OCI-LY7 (cell line): ENCODE results near the gene AURKAIP1. TPM values are rescaled to one million over a fixed set of nuclear protein-coding genes. Genes with fewer than 3 reads are reported as not detected.

ENCODE experiments used
- BruUV-seq: library from RNA; stranded (reverse); fragments of 400-500 nt; replicated peaks from 2 replicates; lab custom pipeline; 2021; lab: Mats Ljungman, UMichigan
- CTCF ChIA-PET: fragments of 300-600 bp; sonication (Branson Sonifier 250); formaldehyde crosslinking; loops from one replicate; lab custom pipeline; 2022; ENCODE audit warnings: antibody characterized with exemption; ENCODE audit not compliant: unreplicated experiment; lab: Charles Lee
- POLR2A ChIA-PET: fragments of 300-600 bp; sonication (Branson Sonifier 250); formaldehyde crosslinking; loops from one replicate; lab custom pipeline; 2022; ENCODE audit warnings: antibody characterized with exemption; lab: Charles Lee
- DNase-seq: peaks from one replicate; pipeline ENCODE4 v3.0.0-alpha.2; 2015; ENCODE audit warnings: low spot score
- H2AFZ ChIP-seq: fragments of 200-600 bp; sonication (generic), shearing (Covaris generic); 2 replicates; pipeline ENCODE4 v1.6.1; 2014; ENCODE audit warnings: mild to moderate bottlenecking, antibody characterized with exemption, low read length, moderate library complexity
- H3K27ac ChIP-seq: fragments of 200-600 bp; sonication (generic); 2 replicates; pipeline ENCODE4 v1.5.1; 2014; ENCODE audit warnings: mixed run types, low read depth, mild to moderate bottlenecking, moderate library complexity, low read length, inconsistent platforms; ENCODE audit not compliant: poor library complexity, severe bottlenecking
- H3K36me3 ChIP-seq: fragments of 200-600 bp; sonication (generic); 2 replicates; pipeline ENCODE4 v1.6.1; 2014; ENCODE audit warnings: mild to moderate bottlenecking, antibody characterized with exemption, low read length, moderate library complexity, mixed read lengths; ENCODE audit not compliant: insufficient read depth
- H3K4me1 ChIP-seq: fragments of 200-600 bp; sonication (generic); 2 replicates; pipeline ENCODE4 v1.5.1; 2014; ENCODE audit warnings: mild to moderate bottlenecking, low read length; ENCODE audit not compliant: insufficient read depth, poor library complexity, severe bottlenecking
- H3K4me2 ChIP-seq: fragments of 200-600 bp; sonication (generic); 2 replicates; pipeline ENCODE4 v1.6.1; 2014; ENCODE audit warnings: mild to moderate bottlenecking, low read length
- H3K4me3 ChIP-seq: fragments of 200-600 bp; sonication (generic); 2 replicates; pipeline ENCODE4 v1.5.1; 2014; ENCODE audit warnings: mild to moderate bottlenecking, low read depth, low read length; ENCODE audit not compliant: poor library complexity, severe bottlenecking
- H3K79me2 ChIP-seq: fragments of 200-600 bp; sonication (generic); 2 replicates; pipeline ENCODE4 v1.6.1; 2016; ENCODE audit warnings: low read depth, mild to moderate bottlenecking, low read length, moderate library complexity, mixed read lengths; ENCODE audit not compliant: insufficient read depth
- H3K9me2 ChIP-seq: fragments of 200-600 bp; sonication (generic); 2 replicates; pipeline ENCODE4 v1.6.1; 2016; ENCODE audit warnings: mild to moderate bottlenecking, low read length, mixed read lengths; ENCODE audit not compliant: insufficient read depth
- H3K9me3 ChIP-seq: fragments of 200-600 bp; sonication (generic); 2 replicates; pipeline ENCODE4 v1.6.1; 2014; ENCODE audit warnings: mild to moderate bottlenecking, mixed run types, low read length, mixed read lengths
- H4K20me1 ChIP-seq: fragments of 200-600 bp; sonication (generic); 2 replicates; pipeline ENCODE4 v1.6.1; 2014; ENCODE audit warnings: mild to moderate bottlenecking, antibody characterized with exemption, low read length, moderate library complexity, mixed read lengths; ENCODE audit not compliant: insufficient read depth
- CTCF ChIP-seq: fragments of 200-600 bp; sonication (generic); conservative IDR thresholded peaks from 2 replicates; pipeline ENCODE4 v1.5.1; 2014; ENCODE audit warnings: mild to moderate bottlenecking, antibody characterized with exemption, low read length, moderate library complexity, mixed read lengths
- EZH2phosphoT487 ChIP-seq: fragments of 200-600 bp; sonication (generic); IDR thresholded peaks from 2 replicates; pipeline ENCODE4 v1.6.1; 2018; ENCODE audit warnings: low read depth, borderline replicate concordance, mild to moderate bottlenecking, mixed run types, antibody characterized with exemption, low read length, moderate library complexity, mixed read lengths
- intact Hi-C: fragments of 100-400 bp; cut with micrococcal nuclease; formaldehyde crosslinking; loops from one replicate; pipeline ENCODE4 v1.10.0; 2022; ENCODE audit not compliant: unreplicated experiment
- total RNA-seq, 2 experiments: library from RNA; depleted of rRNA in 1 of 2; stranded (reverse); fragments of >200 nt in 1 of 2; shearing (Covaris generic) in 1 of 2; gene quantifications; 2 replicates each; pipeline ENCODE4 v1.2.3, GENCODE V29; 2014 to 2022

Gene AURKAIP1
- total RNA-seq, 2 experiments from 2014 or later = 163 to 172 TPM

DNA sequence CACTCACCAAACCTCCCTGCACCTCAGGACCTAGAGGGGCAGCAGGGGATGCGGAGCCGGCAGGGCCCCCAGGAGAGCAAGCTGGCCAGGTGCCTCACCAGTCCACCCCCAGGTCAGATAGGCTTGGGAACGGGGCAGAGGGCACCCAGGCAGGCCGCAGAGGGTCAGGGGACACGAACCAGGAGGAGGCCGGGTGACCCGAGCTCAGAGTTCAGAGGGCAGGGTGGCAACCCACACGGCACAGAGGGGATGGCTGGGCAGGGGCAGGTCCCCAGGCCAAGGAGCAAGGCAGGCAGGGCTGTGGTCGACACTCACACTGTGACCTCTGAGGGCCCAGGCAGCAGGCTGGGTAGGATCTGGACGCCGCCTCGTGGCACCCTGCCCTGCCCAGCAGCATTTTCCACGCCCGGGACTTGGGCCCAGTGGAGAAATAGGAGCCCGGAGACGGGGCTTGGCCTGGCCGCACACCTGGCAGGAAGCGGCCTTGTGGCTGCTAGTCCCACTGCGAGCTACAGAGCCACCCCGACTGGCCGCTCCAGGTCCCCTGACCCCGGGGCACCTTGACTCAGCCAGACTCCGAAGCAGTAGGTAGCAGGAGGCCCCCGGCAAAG is 31.1 kb downstream of the AURKAIP1 start:
- no TSS peak for BruUV-seq
- Histone ChIP-seq H3K4me2 (no peak overlapping the region), H2AFZ (no peak overlapping the region), H3K27ac (no peak overlapping the region), H3K4me1 (peaks cover 10% of the 10 kb centered on the region), H3K9me3 (no peaks in the 10 kb centered on the region), H3K9me2 (no peaks in the 10 kb centered on the region), H3K36me3 (peaks cover 10% of the 10 kb centered on the region), H3K4me3 (no peak overlapping the region), H3K79me2 (no peaks in the 10 kb centered on the region), H4K20me1 (no peaks in the 10 kb centered on the region; the same call in 1 of the 2 replicates)
- intact Hi-C loops = no loop called here
- ChIA-PET POLR2A (interaction anchor here (0.6 kb wide), 1 partner anchor 245 kb away, joined by 3 read pairs; no protein-coding TSS in a partner anchor), CTCF (no interaction called here)
- no peak for TF ChIP-seq EZH2phosphoT487
- no peak for TF ChIP-seq CTCF
- no peak for DNase-seq

DNA sequence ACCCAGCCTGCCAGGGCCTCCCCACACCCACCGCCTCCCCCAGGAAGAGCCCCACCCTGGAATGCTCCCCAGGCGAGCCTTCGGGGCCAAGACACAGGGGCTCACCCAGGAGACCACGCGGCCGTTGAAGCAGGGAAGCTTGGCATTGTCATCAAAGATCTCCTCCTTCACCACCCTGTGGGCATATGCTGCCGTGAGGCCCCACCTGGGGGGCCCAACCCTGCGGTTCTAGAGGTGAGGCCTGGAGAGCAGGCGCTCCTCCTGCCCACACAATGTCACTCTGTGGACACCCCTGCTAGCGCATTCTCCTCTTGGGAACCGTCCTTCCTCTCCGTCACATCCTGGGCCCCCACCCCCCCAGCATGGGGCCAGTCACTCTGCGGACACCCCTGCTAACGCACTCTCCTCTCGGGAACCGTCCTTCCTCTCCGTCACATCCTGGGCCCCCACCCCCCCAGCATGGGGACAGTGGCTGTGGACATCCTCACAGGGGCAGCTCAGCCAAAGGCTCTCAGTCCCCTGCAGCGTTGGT is 32.4 kb downstream of the AURKAIP1 start:
- CTCF ChIA-PET = no interaction called here
- intact Hi-C loops = no loop called here
- no TSS peak for BruUV-seq
- no peak overlapping the region for H2AFZ ChIP-seq
- no peak overlapping the region for H3K27ac ChIP-seq
- no peak overlapping the region for H3K4me2 ChIP-seq
- H3K79me2 ChIP-seq = no peaks in the 10 kb centered on the region
- H3K4me3 ChIP-seq = no peak overlapping the region
- H3K9me2 ChIP-seq = no peaks in the 10 kb centered on the region
- POLR2A ChIA-PET = no interaction called here
- H3K9me3 ChIP-seq = no peaks in the 10 kb centered on the region
- TF ChIP-seq CTCF = no peak
- no peak for TF ChIP-seq EZH2phosphoT487
- peaks cover 10% of the 10 kb centered on the region for H3K36me3 ChIP-seq
- H4K20me1 ChIP-seq = no peaks in the 10 kb centered on the region; the same call in 1 of the 2 replicates
- no peak for DNase-seq
- H3K4me1 ChIP-seq = peaks cover 1% of the 10 kb centered on the region

- DNase-seq = no peak
- CTCF ChIA-PET = no interaction called here
- Histone ChIP-seq H3K9me2 (no peaks in the 10 kb centered on the region), H2AFZ (no peak overlapping the region), H3K36me3 (peaks cover 10% of the 10 kb centered on the region), H3K9me3 (no peaks in the 10 kb centered on the region), H3K4me1 (no peaks in the 10 kb centered on the region), H3K4me2 (no peak overlapping the region), H3K79me2 (no peaks in the 10 kb centered on the region), H4K20me1 (no peaks in the 10 kb centered on the region; the same call in 1 of the 2 replicates), H3K27ac (no peak overlapping the region), H3K4me3 (no peak overlapping the region)
- no TSS peak for BruUV-seq
- intact Hi-C loops = no loop called here
- TF ChIP-seq CTCF = no peak
- no peak for TF ChIP-seq EZH2phosphoT487
- POLR2A ChIA-PET = no interaction called here
These were observed 32.9 kb downstream of the AURKAIP1 start for GRCh38 chr1:1342061-1342562.
